HG03066 (cell line): Measurements from ENCODE around the gene LIMS2.

Source experiments
- ATAC-seq: cut with Tn5 transposase; IDR thresholded peaks from one replicate; pipeline ENCODE4 v1.9.1; 2021; ENCODE audit warnings: low read depth; ENCODE audit not compliant: unreplicated experiment

Gene LIMS2

DNA sequence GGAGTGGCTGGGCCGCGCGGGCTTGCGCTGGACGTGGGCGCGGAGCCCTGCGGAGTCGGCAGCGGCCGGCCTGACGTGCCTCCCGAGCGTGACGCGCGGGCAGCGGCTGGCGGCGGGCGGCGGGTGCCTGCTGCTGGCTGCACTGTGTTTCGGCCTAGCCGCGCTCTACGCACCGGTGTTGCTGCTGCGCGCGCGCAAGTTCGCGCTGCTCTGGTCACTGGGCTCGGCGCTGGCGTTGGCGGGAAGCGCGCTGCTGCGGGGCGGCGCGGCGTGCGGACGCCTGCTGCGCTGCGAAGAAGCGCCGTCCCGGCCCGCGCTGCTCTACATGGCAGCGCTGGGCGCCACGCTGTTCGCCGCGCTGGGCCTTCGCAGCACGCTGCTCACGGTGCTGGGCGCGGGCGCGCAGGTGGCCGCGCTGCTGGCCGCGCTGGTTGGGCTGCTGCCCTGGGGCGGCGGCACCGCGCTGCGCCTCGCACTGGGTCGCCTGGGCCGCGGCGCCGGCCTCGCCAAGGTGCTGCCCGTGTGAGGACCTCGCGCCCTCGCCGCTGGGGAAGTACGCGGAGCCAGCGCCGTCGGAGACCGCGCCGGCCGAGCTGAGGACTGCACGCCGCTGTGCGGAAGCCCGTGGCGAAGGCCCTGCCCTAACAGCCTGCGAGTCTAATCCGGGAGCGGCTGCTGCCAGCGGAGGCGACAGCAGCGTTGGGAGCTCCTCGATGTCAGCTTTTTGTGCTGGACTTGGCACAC, 26.5 kb upstream of the LIMS2 start:
- peak; percentile 36 for ATAC-seq

DNA sequence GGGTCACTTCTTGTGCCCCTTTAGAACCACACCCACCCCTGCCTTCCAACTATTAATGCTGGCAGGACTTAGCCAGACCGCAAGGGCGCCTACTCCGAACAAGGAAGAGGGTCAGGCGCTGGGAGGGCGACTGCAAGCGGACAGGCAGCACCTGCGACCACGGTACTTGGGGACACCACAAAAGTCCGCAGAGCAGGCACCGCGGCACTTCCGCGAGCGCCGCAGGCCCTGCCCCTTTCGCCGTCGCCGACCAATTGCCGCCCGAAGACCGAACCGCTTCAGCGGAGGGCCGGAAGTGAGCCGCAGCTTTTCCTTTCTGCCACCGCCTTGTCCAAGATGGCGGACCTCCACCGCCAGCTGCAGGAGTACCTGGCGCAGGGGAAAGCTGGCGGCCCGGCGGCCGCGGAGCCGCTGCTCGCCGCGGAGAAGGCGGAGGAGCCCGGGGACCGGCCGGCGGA, 25.9 kb upstream of the LIMS2 start, which contains the start of gene SFT2D3:
SFT2D3 (plus strand) TSS at position 305 of the 458 bp plus-strand sequence; CDS start at position 337, 32 bp downstream.
- peak; percentile 74 for ATAC-seq

DNA sequence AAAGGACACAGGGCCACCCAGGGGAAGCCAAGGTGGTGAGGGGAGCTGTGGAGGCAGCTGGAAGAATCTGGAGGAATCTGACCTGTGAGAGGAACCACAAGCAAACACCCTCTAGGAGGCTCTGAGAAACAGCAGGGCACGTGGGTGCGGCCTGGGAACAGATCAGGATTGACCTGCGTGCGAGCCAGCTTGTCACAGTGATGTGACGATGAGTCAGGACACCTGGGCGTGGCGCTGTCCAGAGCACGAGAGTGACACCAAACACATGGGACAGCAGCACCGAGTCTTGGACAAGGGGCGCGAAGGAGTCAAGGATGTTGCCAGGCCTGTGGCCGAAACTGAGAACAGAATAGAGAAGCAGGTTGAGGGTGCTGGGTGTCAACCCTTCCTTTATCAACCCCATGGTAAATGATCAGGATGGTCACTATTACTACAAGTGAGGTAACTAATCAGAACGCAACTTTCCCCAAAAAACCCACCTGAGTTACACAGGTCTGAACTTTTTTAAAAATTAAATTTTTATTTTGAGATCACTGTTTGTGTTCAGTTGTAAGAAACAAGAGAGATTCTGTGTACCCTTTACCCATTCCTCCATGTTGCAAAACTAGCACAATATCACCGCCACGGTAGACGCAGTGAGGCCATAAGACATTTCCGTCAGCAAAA, 25.3 kb upstream of the LIMS2 start:
- ATAC-seq = peak; percentile 51

DNA sequence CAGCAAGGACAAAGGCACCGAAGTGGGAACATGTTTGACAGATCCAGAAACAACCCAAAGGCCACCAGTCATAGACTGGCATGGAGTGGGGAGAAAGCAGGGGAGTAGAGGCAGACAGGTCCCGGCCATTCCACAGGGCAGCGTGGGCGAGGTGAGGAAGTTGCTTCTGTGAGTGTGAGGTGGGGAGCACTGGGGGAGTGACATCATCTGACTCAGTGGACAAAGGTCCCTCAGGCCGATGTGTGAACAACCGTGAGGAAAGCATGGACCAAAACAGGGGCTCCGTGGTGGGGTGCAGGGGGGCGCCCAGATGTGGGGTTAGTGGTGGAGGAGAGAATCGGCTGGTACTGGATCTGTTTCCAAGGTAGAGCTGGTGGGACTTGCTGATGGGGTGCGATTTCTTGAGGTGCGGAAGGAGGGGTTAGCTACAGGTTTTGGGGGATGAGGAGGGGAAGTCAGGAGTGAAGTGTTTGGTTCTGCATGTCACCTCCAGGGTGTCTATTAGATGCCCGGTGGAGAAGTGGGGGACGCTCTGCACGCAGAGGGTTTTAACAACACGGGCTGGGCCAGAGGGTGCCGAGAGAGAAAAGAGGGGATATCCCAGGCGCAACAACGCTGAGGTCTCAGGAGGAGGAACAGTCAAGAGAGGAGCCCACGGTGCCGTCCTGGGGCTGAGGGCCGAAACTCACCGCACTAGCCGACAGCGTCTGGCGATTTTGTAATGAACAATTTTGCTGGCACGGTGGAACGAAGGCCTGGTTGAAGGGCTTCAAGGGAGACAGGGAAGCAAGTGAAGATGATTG, 23.4 kb upstream of the LIMS2 start:
- no peak for ATAC-seq

DNA sequence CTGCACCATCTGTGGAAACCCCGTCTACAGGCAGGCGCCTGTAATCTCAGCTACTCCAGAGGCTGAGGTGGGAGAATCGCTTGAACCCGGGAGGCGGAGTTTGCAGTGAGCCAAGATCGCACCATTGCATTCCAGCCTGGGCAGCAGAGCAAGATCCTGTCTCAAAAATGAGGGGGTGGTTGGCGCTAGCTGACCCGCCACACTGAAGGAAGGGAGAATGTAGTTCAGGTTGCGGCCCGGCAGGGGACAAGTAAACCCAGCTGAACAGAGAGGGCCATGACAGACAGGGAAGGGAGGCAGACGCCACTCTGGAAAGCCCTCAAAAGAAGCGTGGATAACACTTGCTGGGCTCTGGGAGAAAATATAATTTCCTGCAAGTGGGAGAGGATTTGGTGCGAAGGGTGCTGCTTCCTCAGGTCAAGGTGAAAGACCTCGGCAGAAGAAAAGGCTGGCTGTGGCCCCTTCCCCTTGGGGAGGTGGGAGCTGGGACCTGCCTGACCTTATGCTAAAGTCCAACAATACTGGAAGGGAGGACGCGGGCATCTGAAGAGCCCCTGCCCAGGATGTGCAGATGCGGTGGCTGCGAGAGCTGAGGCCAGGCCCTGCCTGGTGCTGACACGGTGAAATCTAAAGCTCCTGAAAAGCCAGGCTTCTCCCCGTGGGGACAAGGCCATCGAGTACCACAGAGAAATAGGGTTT, 22.3 kb upstream of the LIMS2 start:
- ATAC-seq = no peak

DNA sequence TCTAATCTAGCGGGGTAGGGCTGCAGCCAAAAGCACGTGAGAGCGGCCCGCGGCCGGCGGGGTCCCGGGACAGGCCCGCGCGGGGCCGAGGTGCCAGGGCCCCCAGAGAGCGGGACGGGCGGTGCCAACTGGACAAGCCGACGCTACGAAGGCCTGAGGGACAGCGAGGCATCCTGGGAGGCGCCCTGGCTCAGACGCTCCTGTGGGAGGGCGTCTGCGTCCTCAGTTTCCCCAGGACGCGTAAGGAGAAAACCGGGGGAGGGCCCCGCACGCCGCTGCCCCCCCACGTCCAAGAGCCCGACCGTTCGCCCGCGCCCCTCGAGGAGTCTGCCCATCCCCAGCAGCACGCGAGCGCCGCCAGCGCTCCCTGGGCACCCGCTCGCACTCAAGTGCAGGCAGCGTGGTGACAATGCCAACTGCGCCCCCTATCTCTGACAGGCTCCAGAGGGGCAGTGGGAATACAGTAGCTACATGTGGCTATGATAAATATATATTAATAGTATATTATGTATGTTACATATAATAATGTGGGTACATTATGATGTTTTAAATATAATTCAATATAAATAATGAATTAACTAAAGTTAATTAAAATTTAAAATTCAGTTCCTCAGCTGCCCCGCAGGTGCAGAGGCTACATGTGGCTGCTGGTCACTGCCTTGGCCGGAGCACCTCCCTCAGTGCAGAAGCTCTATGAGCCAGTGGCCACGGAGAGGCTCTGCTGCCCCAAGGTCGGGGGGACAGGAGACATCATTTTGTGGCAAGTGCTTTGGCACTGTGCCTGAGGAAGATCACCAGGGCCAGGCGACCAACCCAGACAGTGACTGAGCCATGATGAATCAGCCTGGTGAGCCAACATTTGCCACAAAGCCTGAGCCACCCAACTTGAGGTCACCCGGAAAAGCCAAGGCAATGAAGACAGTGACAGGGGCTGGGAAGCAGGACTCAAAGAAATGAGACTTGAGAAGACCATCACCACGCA, 20.5 kb upstream of the LIMS2 start:
- no peak for ATAC-seq

DNA sequence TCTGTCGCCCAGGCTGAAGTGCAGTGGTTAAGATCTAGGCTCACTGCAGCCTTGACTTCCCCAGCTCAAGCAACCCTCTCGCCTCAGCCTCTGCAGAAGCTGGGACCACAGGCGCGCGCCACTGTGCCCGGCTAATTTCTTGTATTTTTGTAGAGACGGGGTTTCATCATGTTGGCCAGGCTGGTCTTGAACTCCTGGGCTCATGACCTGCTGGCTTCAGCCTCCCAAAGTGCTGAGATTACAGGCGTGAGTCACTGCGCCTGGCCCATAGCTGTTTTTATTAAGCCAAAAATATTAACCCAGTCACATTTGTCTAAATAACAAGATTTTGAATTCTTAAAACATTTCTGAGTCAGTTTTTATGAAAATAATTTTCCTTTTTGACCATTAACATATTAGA, 19.7 kb upstream of the LIMS2 start:
- no peak for ATAC-seq

DNA sequence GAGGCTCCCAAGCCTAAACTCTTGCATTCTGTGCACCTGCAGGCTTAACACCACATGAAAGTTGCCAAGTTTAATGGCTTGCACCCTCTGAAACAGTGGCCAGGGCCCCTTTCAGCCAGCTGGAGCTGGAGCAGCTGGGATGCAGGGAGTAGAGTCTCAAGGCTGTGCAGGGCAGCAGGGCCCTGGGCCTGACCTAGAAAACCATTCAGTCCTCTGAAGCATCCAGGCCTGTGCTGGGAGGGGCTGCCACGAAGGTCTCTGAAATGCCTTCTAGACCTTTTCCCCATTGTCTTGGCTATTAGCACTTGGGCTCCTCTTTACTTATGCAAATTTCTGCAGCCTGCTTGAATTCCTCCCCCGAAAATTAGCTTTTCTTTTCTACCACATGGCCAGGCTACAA, 15.4 kb upstream of the LIMS2 start:
- ATAC-seq = no peak

DNA sequence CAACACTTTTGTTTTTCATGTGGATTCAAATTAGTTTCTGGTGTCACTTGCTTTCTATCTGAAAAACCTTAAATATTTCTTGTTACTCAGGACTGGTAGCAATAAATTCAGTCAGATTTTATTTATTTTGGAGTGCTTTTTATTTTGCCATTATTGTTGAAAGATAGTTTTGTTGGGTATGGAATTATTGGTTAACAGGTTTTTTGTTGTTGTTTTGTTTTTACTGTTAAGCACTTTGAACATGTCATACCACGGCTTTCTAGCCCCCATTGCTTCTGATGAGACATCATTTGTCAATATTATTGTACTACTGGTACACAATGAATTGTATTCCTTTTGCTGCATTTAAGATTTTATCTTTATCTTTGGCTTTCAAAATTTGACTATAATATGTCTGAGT, 13.1 kb upstream of the LIMS2 start:
- ATAC-seq = no peak

DNA sequence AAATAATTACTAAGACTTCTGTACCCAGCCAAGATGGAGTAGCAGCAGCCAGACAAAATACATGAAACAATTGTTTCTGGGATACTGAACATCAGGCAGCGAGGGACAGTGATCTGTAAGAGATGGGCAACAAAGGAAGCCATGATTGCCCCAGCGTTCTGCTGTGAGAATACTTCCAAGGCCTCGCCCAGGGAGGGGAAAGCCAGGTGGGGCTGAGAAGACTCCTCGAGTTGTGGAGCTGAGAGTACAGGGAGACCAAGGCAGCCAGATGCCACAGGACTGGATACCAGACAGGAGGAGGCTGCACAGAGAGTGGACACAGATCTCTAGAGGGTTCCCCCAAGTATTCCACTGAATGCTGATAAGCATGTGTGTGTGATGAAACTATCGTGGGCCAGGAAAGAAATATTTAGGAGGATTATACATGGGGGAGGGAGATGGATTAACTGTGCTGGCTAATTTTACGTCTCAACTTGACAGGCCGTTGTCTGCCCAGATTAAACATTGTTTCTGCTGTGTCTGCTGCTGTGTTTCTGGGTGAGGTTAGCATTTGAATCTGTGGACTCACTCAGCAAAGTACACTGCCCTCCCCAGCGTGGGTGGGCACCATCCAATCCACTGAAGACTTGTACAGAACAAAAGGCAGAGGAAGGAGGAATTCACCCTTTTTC, 10.2 kb upstream of the LIMS2 start:
- no peak for ATAC-seq

DNA sequence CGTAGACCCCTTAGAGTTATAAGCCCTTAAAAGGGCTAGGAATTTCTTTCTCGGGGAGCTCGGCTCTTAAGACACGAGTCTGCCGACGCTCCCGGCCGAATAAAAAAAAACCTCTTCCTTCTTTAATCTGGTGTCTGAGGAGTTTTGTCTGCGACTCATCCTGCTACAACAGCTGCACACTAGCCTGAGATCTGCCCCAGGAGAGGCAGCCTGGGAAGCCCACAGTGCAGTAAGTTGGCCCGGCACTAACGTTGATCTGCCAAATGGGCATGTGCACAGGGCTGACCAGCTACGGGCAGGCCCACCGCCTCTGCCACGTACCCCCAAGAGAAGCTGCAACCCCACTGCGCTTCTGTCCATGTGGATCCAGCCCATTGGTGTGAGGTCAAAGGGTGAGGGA, 8.4 kb upstream of the LIMS2 start:
- ATAC-seq = no peak

DNA sequence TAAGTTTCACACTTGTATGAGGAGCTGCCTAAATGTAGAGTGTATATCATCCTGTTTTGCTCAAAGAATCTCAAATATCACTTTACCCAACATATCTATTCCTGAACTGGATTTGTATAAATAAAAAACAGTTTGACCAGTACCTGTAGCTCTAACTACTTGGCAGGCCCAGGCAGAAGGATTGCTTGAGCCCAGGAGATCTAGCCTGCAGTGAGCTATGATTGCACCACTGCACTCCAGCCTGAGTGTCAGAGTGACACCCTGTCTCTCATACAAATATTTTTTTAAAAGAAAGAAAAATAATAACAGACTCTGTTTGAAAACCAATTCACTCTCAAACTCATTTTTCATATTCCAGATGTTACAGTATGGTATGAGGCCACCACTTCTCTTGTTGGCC, 7.7 kb upstream of the LIMS2 start:
- no peak for ATAC-seq

DNA sequence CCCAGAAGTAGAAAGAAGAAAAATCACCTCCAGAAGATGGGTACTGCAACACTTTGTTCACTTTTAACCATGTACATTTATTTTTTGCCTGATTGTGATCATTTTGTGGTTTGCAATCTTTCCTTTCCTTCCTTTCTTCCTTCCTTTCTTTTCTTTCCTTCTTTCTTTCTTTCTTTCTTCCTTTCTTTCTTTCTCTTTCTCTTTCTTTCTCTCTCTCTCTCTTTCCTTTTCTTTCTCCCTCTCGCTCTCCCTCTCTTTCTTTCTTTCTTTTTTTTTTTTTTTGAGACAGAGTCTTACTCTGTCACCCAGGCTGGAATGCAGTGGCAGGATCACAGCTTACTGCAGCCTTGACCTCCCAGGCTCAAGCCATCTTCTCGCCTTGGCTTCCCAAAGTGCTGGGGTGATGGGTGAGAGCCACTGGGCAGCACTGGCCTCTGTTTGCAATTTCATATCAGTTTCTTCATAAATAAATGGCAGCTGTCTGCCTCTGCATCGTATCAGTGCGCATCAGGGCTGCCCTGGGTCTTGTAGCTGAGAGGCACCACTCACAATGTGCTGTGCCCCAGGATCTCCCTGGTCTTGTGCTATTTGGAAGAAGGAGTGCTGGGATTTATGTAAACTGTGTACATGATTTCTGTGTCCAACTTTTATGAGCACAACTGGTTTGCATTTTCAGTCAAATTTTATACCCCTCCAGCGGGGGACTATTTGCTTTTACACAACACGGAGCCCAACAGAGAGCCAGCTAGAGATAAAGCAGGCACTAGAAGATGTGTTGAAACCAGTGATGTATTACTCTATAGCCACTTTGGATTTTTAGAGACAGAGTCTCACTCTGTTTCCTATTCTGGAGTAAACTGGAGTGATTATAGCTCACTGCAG, 6.9 kb upstream of the LIMS2 start:
- no peak for ATAC-seq

DNA sequence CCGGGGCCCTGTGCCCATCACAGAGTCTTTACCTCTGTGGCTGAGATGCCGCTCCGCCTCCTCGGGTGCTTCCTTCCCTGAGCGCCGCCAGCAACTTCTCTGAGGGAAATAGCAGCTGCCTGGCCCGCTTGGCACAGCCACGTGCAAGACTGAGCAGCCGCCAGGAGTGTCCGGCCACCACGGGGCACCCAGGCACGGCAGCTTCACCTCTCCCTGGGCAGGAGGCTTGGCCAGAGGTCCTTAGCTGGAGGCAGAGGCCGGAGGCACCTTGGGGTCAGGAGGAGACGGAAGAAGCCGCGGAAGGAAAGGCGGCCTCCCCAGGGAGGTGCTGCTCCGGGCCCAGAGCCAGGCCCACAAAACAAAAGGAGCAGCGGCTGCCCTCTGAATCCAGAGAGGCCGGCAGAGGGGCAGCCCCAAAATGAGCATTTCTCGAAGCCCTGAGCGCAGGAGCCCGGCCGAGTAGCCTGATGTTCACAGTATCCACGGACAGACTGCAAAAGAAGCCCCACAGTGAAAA, 6.0 kb upstream of the LIMS2 start:
- no peak for ATAC-seq

DNA sequence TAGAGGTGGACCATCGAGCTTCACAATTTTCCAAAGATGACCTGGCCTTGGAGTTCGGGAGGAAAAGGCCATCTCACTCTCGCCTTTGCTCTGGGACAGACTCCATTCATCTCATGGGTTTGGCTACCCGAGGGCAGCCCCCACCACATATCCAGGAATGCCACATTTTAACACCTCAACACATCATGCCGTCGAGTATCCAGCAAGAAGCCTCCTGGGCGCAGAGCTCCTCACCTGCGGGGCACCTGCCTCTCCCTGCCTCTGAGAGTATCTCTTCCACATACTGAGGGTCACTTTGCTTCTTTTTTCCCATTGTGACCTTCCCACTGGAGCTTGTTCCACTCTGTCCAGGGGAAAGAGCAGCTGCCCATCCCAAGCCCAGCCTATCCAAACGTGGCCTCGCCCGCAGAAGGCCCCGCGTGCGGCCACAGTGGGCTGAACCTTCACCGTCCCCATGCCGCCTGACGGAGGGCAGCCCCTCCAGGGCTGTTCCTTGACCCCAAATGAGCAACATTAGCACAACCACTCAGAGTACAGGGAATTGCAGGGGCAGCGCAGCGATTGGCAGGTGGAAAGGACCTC, 5.5 kb upstream of the LIMS2 start:
- ATAC-seq = no peak

DNA sequence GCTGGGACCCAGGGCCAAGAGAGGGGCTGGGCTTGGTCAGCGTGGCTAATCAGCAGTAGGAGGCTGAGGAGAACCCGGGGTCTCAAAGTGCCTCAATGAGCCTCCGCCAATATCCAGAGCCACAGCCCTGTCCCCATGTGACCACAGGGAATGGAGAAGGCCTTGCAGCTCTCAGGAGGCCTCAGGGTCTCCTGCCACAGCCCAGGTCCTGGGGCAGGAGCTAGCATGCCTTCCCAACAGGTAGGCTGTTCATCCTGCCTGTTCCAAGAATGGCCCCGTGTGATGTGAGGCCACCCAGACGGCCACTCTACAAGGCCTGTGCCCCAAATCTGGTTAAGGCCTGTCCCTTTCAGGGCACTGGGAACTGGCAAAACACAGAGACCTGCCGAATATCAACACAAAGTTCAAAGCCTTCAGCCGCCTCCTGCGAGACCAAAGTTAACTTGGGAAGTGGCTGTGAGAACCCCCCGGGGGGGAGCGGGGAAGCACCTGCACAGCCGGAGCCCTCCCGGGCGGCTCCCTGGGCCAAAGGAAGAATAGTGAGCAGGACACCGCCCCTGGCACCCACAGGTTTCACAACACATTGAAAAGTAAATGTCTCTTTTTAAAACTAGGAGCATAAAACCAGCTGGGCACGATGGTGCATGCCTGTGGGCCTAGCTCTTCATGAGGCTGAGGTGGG, 4.5 kb upstream of the LIMS2 start:
- no peak for ATAC-seq

DNA sequence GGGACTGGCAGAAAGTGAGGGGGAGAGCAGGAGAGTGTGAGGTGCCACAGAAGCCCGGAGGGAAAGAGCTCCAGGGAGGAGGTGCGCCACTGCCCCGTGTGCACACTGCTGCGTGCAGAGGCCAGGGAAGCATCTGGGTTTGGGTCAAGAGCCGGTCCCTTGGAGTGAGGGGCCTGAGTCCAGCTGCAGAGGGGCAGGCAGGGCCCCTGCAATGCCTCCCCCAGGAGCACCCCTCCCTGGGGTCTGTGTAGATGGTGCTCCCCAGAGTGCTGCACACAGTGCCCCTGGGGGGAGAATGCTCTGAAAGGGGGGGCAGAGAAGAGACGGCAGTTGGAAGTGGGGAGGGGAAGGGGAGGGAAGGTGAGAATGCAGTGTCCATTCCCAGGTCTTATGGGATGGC, 3.7 kb upstream of the LIMS2 start:
- no peak for ATAC-seq
